RPMI8226 (cell line): ENCODE results near the gene NELFE.
"Not testable (repeated sequence)": the region's sequence is repeated elsewhere in the genome, so short reads cannot be mapped to it uniquely, and the experiment has no call there.

Experiments
- DNase-seq: peaks from one replicate; pipeline ENCODE4 v3.0.0-alpha.2; 2015

Gene NELFE

GRCh38 chr6:31948306-31948705 is 10.5 kb downstream of the NELFE start:
- DNase-seq, result no peak

GRCh38 chr6:31947864-31948263 is 10.9 kb downstream of the NELFE start:
- no peak for DNase-seq

- DNase-seq, result no peak
Observed at GRCh38 chr6:31947070-31947675, 11.6 kb downstream of the NELFE start.

GRCh38 chr6:31946370-31946885 is 12.3 kb downstream of the NELFE start:
- DNase-seq, result no peak

GRCh38 chr6:31945507-31946369 is 13.0 kb downstream of the NELFE start, which contains the start of gene CFB:
Gene CFB, plus strand, starts transcription at chr6:31946095. Its CDS starts 127 bp downstream, at chr6:31946222.
- DNase-seq, result peak; percentile 15

GRCh38 chr6:31945154-31945506 is 13.6 kb downstream of the NELFE start:
- DNase-seq, result no peak

GRCh38 chr6:31943742-31944141 is 15.0 kb downstream of the NELFE start:
- DNase-seq, result no peak

GRCh38 chr6:31940256-31940664 is 18.5 kb downstream of the NELFE start:
- DNase-seq, result no peak

- no peak for DNase-seq
Observed at GRCh38 chr6:31935823-31936222, 22.9 kb downstream of the NELFE start.

- DNase-seq, result no peak
Observed at GRCh38 chr6:31935021-31935420, 23.8 kb downstream of the NELFE start.

- DNase-seq, result no peak
Observed at GRCh38 chr6:31933537-31933936, 25.2 kb downstream of the NELFE start.

- DNase-seq, result not testable (repeated sequence)
Observed at GRCh38 chr6:31932137-31932536, 26.6 kb downstream of the NELFE start.

GRCh38 chr6:31930962-31931361 is 27.8 kb downstream of the NELFE start:
- no peak for DNase-seq

- DNase-seq, result no peak
Observed at GRCh38 chr6:31928672-31928939, 30.2 kb downstream of the NELFE start.

GRCh38 chr6:31927863-31928671 is 30.7 kb downstream of the NELFE start:
- DNase-seq, result no peak

GRCh38 chr6:31927242-31927862 is 31.4 kb downstream of the NELFE start, which contains the start of gene C2:
Gene C2, plus strand, starts transcription at chr6:31927717. Its CDS starts 36 bp downstream, at chr6:31927753.
- DNase-seq, result no peak

- DNase-seq, result peak; percentile 57
Observed at GRCh38 chr6:31922942-31923341, 35.8 kb downstream of the NELFE start.

GRCh38 chr6:31920811-31921210 is 38.0 kb downstream of the NELFE start:
- no peak for DNase-seq

GRCh38 chr6:31919624-31920303 is 39.0 kb downstream of the NELFE start:
- DNase-seq, result no peak

- DNase-seq, result no peak
Observed at GRCh38 chr6:31918069-31918720, 40.6 kb downstream of the NELFE start.

GRCh38 chr6:31915756-31916155 is 43.0 kb downstream of the NELFE start:
- DNase-seq, result no peak

GRCh38 chr6:31915351-31915750 is 43.4 kb downstream of the NELFE start:
- no peak for DNase-seq
